Brain microvascular endothelial cell (primary cell): ENCODE measurements around the gene ATP13A3.

Experiments
- DNase-seq: peaks from one replicate; pipeline ENCODE4 v3.0.0-alpha.2; 2020
- H3K27ac ChIP-seq: fragments of 250-450 bp; sonication (Bioruptor Pico); 2 replicates; pipeline ENCODE4 v1.5.1; 2020; ENCODE audit warnings: mild to moderate bottlenecking, moderate library complexity
- H3K27me3 ChIP-seq: fragments of 250-450 bp; sonication (Bioruptor Pico); replicated peaks from 2 replicates; pipeline ENCODE4 v1.5.1; 2020; ENCODE audit warnings: mild to moderate bottlenecking
- H3K36me3 ChIP-seq: fragments of 250-450 bp; sonication (Bioruptor Pico); replicated peaks from 2 replicates; pipeline ENCODE4 v1.5.1; 2020; ENCODE audit warnings: mild to moderate bottlenecking
- H3K4me3 ChIP-seq: 2 replicates; pipeline ENCODE4 v1.5.1; 2011; ENCODE audit warnings: low read depth, mild to moderate bottlenecking, control low read depth, low read length, moderate library complexity
- in situ Hi-C: cut with HindIII; loops from 2 replicates; pipeline ENCODE4 v1.10.0; 2017; ENCODE audit warnings: low sequenced_read_pairs, low pct_ligation_motif_present
- TF ChIP-seq, protein P1 (sequence below): IDR thresholded peaks from 2 replicates; pipeline ENCODE4 v1.5.1; 2011; ENCODE audit warnings: low read depth, mild to moderate bottlenecking, moderate library complexity, low read length, control low read depth, inconsistent platforms; ENCODE audit errors: missing control alignments

Gene ATP13A3

DNA sequence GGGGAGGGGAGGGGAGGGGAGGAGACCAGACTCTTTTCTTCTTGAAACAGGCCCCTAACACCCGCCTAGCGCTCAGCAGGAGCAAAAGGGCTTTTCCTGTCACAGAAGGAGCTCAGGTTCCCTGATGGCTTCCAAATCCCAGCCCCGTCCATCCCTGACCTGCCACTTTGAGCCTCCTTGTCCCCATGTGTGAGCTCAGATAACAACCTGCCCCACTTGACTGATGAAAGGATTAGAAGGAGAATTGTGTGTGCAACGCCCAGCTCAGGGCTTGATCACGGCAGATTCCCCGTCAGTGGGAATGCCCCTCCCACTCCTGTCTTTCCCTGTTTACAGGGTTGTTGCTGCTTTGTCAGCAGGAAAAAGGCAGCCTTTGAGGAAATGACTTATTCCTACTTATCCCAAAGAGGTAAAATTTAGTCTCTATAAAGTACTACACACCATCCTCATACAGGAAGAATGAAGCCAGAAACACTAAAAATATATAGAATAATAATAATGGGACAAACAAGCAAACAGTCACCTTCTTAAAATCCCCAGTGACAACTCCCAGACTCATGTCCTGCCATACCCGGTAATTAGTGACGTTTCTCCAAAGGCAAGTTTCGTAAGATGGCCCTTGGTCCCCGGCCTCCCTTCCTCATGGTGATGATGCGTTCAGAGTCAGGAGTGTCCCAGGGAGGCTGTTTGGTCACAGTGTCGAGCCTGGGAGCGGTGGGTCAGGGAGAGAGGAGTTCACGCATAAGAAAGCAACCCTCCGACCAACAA, 111.1 kb downstream of the ATP13A3 start:
- no peak overlapping the region for H3K4me3 ChIP-seq
- peaks cover 15% of the 10 kb centered on the region for H3K27me3 ChIP-seq
- TF ChIP-seq, protein P1, sequence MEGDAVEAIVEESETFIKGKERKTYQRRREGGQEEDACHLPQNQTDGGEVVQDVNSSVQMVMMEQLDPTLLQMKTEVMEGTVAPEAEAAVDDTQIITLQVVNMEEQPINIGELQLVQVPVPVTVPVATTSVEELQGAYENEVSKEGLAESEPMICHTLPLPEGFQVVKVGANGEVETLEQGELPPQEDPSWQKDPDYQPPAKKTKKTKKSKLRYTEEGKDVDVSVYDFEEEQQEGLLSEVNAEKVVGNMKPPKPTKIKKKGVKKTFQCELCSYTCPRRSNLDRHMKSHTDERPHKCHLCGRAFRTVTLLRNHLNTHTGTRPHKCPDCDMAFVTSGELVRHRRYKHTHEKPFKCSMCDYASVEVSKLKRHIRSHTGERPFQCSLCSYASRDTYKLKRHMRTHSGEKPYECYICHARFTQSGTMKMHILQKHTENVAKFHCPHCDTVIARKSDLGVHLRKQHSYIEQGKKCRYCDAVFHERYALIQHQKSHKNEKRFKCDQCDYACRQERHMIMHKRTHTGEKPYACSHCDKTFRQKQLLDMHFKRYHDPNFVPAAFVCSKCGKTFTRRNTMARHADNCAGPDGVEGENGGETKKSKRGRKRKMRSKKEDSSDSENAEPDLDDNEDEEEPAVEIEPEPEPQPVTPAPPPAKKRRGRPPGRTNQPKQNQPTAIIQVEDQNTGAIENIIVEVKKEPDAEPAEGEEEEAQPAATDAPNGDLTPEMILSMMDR = no peak

DNA sequence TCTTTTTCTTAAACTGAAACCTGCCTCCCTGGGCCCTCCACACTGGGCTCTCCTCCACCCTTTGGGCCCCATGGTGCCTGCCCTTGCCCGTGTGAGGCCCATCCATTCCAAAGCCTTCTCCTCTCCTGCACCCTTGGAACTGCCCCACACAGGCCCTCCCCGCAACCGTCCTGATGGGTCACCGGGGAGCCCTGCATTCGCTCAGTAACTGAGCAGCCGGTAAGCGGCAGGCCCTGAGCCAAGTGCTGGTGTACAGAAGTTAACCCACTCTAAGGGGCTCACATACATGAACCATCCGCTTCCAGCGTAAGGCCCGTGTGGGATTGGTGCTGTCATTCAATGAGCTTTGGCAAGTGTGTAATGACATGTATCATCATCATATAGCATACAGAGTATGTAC, 111.9 kb downstream of the ATP13A3 start:
- peaks cover 16% of the 10 kb centered on the region for H3K27me3 ChIP-seq
- in situ Hi-C loops = no loop called here
- TF ChIP-seq, protein P1 = no peak
- H3K27ac ChIP-seq = no peak overlapping the region
- no peak overlapping the region for H3K4me3 ChIP-seq
- no peak for DNase-seq
- H3K36me3 ChIP-seq = no peaks in the 10 kb centered on the region

More for the DNA sequence above, 111.1 kb downstream of the ATP13A3 start:
- Histone ChIP-seq H3K27ac (no peak overlapping the region), H3K36me3 (no peaks in the 10 kb centered on the region)
- in situ Hi-C loops = no loop called here
- no peak for DNase-seq

DNA sequence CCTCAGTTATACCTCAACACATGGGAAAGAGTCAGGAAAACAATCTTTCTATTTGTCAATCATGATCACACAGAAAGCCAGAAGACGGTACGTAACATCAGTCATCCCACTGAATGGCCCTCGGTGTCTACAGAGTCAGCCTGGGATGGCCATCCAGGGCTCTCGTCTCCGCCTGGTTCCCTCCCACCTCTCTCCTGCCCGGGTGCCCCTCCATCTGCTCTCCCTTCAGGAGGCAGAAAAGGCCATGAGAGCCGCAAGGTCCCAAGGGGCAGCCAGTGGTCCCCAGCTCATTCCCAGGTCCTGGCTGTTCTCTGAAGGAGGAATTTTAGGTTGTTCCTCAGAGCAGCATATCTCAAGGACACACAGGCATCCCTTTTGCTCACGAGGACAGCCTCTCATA, 112.9 kb downstream of the ATP13A3 start:
- TF ChIP-seq, protein P1 = no peak
- Histone ChIP-seq H3K4me3 (no peak overlapping the region), H3K27ac (no peak overlapping the region), H3K27me3 (peaks cover 23% of the 10 kb centered on the region), H3K36me3 (no peaks in the 10 kb centered on the region)
- DNase-seq = no peak
- in situ Hi-C loops = no loop called here

DNA sequence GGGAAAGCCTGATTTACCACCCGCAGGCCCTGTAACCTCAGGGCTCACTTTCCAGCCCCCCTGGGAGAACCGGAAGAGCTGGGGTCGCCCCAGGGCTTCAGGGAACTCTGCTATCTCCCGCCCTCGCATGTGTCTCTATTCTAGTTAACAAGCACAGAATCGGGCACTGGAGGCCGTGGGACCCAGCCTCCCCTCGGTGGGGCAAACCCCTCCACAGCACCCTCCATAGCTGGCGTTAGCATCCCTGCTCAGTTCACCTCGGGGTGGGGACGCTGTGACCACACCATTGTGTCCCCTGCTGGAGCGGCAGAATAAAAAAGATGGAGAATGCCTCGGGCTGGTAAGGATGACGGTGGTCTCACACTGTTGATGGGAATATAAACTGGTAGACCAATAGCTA, 113.8 kb downstream of the ATP13A3 start:
- TF ChIP-seq, protein P1 = no peak
- DNase-seq = no peak
- Histone ChIP-seq H3K36me3 (no peaks in the 10 kb centered on the region), H3K27ac (no peak overlapping the region), H3K4me3 (no peak overlapping the region), H3K27me3 (peaks cover 32% of the 10 kb centered on the region)
- in situ Hi-C loops = no loop called here

DNA sequence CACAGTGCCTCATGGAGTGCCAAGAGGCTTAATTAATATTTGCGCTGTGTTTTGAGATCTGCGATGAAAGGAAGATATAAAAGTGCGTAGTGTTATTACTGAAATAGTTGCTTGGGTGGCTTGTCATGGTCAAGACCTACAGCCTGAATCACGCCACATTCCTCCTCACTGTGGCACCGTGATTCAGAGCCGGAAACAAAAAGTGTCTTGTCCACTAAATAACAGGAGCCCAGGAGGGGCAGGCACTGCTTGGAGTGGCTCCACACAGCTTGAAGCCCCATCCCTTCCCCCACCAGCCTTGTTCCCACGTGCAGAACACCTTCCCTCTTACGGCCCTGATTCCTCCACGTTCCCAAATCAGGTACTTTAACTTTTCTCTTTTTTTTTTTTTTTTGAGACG, 116.0 kb downstream of the ATP13A3 start:
- in situ Hi-C loops = no loop called here
- Histone ChIP-seq H3K27ac (no peak overlapping the region), H3K27me3 (peaks cover 38% of the 10 kb centered on the region), H3K4me3 (no peak overlapping the region), H3K36me3 (no peaks in the 10 kb centered on the region)
- TF ChIP-seq, protein P1 = no peak
- DNase-seq = no peak
